Loucy (cell line): Measurements from ENCODE around the gene H2BW1.

Source experiments
- EZH2phosphoT487 ChIP-seq: fragments of 200-600 bp; IDR thresholded peaks from 2 replicates; pipeline ENCODE4 v1.6.1; 2018; ENCODE audit warnings: antibody characterized with exemption, mild to moderate bottlenecking, moderate library complexity, borderline replicate concordance
- TF ChIP-seq, protein P1 (sequence below): fragments of 200-600 bp; sonication (generic); conservative IDR thresholded peaks from 2 replicates; pipeline ENCODE4 v1.5.1; 2014; ENCODE audit warnings: mild to moderate bottlenecking, antibody characterized with exemption, low read length

- TF ChIP-seq, protein P1, sequence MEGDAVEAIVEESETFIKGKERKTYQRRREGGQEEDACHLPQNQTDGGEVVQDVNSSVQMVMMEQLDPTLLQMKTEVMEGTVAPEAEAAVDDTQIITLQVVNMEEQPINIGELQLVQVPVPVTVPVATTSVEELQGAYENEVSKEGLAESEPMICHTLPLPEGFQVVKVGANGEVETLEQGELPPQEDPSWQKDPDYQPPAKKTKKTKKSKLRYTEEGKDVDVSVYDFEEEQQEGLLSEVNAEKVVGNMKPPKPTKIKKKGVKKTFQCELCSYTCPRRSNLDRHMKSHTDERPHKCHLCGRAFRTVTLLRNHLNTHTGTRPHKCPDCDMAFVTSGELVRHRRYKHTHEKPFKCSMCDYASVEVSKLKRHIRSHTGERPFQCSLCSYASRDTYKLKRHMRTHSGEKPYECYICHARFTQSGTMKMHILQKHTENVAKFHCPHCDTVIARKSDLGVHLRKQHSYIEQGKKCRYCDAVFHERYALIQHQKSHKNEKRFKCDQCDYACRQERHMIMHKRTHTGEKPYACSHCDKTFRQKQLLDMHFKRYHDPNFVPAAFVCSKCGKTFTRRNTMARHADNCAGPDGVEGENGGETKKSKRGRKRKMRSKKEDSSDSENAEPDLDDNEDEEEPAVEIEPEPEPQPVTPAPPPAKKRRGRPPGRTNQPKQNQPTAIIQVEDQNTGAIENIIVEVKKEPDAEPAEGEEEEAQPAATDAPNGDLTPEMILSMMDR: no peak
- no peak for TF ChIP-seq EZH2phosphoT487
These were observed 32.1 kb upstream of the H2BW1 start for GRCh38 chrX:104045642-104046041.
